Neural progenitor cell (in vitro differentiated cells): ENCODE measurements around the gene DTD1. TPM values are rescaled to one million over a fixed set of nuclear protein-coding genes. Genes with fewer than 3 reads are reported as not detected.

Experiments
- DNase-seq: peaks from one replicate; pipeline ENCODE4 v3.0.0-alpha.2; 2016; ENCODE audit warnings: low spot score
- H2AFZ ChIP-seq: fragments of 200-600 bp; sonication (generic); replicated peaks from 2 replicates; pipeline ENCODE4 v1.6.1; 2016; ENCODE audit warnings: antibody characterized with exemption
- H3F3A ChIP-seq: fragments of 200-600 bp; sonication (generic); 2 replicates; pipeline ENCODE4 v1.6.1; 2016; ENCODE audit warnings: antibody characterized with exemption, low read depth
- H3K27ac ChIP-seq: fragments of 200-600 bp; sonication (generic); 2 replicates; pipeline ENCODE4 v1.5.1; 2016; ENCODE audit warnings: mild to moderate bottlenecking
- H3K27me3 ChIP-seq: fragments of 200-600 bp; sonication (generic); 2 replicates; pipeline ENCODE4 v1.6.1; 2016; ENCODE audit warnings: mild to moderate bottlenecking, moderate library complexity
- H3K36me3 ChIP-seq: fragments of 200-600 bp; sonication (generic); 2 replicates; pipeline ENCODE4 v1.5.1; 2016
- H3K4me1 ChIP-seq: fragments of 200-600 bp; sonication (generic); 2 replicates; pipeline ENCODE4 v1.6.1; 2016; ENCODE audit warnings: mixed run types
- H3K4me2 ChIP-seq: fragments of 200-600 bp; sonication (generic); 2 replicates; pipeline ENCODE4 v1.6.1; 2016
- H3K4me3 ChIP-seq: fragments of 200-600 bp; sonication (generic); 2 replicates; pipeline ENCODE4 v1.5.1; 2016
- H3K79me2 ChIP-seq: fragments of 200-600 bp; sonication (generic); 2 replicates; pipeline ENCODE4 v1.6.1; 2016; ENCODE audit warnings: low read depth
- H3K9ac ChIP-seq: fragments of 200-600 bp; sonication (generic); 2 replicates; pipeline ENCODE4 v1.6.1; 2016
- H3K9me3 ChIP-seq: fragments of 200-600 bp; sonication (generic); 2 replicates; pipeline ENCODE4 v1.5.1; 2016; ENCODE audit warnings: low read depth
- H4K20me1 ChIP-seq: fragments of 200-600 bp; sonication (generic); 2 replicates; pipeline ENCODE4 v1.6.1; 2016; ENCODE audit warnings: low read depth
- H3K27ac Mint-ChIP-seq: 3 replicates; pipeline ENCODE4 v1.8.0; 2021; ENCODE audit warnings: mixed read lengths
- H3K27me3 Mint-ChIP-seq: 2 replicates; pipeline ENCODE4 v1.8.0; 2022; ENCODE audit warnings: low read depth, mild to moderate bottlenecking, inconsistent platforms, moderate library complexity, mixed read lengths; ENCODE audit not compliant: insufficient read depth
- H3K36me3 Mint-ChIP-seq: 3 replicates; pipeline ENCODE4 v1.8.0; 2021; ENCODE audit warnings: mixed read lengths
- H3K4me1 Mint-ChIP-seq: 3 replicates; pipeline ENCODE4 v1.8.0; 2021; ENCODE audit warnings: mixed read lengths
- H3K4me3 Mint-ChIP-seq: 3 replicates; pipeline ENCODE4 v1.8.0; 2021; ENCODE audit warnings: mild to moderate bottlenecking, moderate library complexity, mixed read lengths
- H3K9me3 Mint-ChIP-seq: 3 replicates; pipeline ENCODE4 v1.8.0; 2020; ENCODE audit warnings: mixed read lengths
- EZH2 ChIP-seq: fragments of 200-600 bp; sonication (generic); IDR thresholded peaks from 2 replicates; pipeline ENCODE4 v1.6.1; 2017; ENCODE audit warnings: antibody characterized with exemption, mild to moderate bottlenecking, moderate library complexity
- EZH2phosphoT487 ChIP-seq: fragments of 200-600 bp; sonication (generic); IDR thresholded peaks from 2 replicates; pipeline ENCODE4 v1.6.1; 2017; ENCODE audit warnings: antibody characterized with exemption
- total RNA-seq: library from RNA; depleted of rRNA; stranded (reverse); fragments of >200 nt; gene quantifications from 2 replicates; pipeline ENCODE4 v1.2.3, GENCODE V29; 2015; ENCODE audit warnings: low replicate concordance
- TF ChIP-seq, protein P1 (sequence below): fragments of 200-600 bp; sonication (generic); IDR thresholded peaks from 2 replicates; pipeline ENCODE4 v1.5.1; 2017; ENCODE audit warnings: antibody characterized with exemption, mild to moderate bottlenecking

DTD1 gene
- total RNA-seq, 1 donor from 2014 or later, result 92.6 TPM

GRCh38 chr20:18650224-18650623 lies 62.4 kb downstream of the DTD1 start:
- H3K27me3 Mint-ChIP-seq, result peaks cover 2% of the 10 kb centered on the region
- Histone ChIP-seq H3K79me2 (no peaks in the 10 kb centered on the region), H3K9ac (no peak overlapping the region), H3K36me3 (no peaks in the 10 kb centered on the region), H3F3A (no peaks in the 10 kb centered on the region), H4K20me1 (peaks cover 8% of the 10 kb centered on the region), H3K4me3 (no peak overlapping the region), H3K27me3 (no peaks in the 10 kb centered on the region), H3K27ac (no peak overlapping the region), H2AFZ (no peak overlapping the region), H3K4me1 (peaks cover 10% of the 10 kb centered on the region), H3K9me3 (no peaks in the 10 kb centered on the region), H3K4me2 (no peak overlapping the region)
- H3K36me3 Mint-ChIP-seq, result no peaks in the 10 kb centered on the region
- no peak overlapping the region for H3K27ac Mint-ChIP-seq
- no peak for DNase-seq
- no peaks in the 10 kb centered on the region for H3K9me3 Mint-ChIP-seq
- TF ChIP-seq EZH2phosphoT487 (no peak), EZH2 (no peak)
- TF ChIP-seq, protein P1, sequence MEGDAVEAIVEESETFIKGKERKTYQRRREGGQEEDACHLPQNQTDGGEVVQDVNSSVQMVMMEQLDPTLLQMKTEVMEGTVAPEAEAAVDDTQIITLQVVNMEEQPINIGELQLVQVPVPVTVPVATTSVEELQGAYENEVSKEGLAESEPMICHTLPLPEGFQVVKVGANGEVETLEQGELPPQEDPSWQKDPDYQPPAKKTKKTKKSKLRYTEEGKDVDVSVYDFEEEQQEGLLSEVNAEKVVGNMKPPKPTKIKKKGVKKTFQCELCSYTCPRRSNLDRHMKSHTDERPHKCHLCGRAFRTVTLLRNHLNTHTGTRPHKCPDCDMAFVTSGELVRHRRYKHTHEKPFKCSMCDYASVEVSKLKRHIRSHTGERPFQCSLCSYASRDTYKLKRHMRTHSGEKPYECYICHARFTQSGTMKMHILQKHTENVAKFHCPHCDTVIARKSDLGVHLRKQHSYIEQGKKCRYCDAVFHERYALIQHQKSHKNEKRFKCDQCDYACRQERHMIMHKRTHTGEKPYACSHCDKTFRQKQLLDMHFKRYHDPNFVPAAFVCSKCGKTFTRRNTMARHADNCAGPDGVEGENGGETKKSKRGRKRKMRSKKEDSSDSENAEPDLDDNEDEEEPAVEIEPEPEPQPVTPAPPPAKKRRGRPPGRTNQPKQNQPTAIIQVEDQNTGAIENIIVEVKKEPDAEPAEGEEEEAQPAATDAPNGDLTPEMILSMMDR, result no peak
- no peak overlapping the region for H3K4me3 Mint-ChIP-seq
- peaks cover 17% of the 10 kb centered on the region for H3K4me1 Mint-ChIP-seq

DNA sequence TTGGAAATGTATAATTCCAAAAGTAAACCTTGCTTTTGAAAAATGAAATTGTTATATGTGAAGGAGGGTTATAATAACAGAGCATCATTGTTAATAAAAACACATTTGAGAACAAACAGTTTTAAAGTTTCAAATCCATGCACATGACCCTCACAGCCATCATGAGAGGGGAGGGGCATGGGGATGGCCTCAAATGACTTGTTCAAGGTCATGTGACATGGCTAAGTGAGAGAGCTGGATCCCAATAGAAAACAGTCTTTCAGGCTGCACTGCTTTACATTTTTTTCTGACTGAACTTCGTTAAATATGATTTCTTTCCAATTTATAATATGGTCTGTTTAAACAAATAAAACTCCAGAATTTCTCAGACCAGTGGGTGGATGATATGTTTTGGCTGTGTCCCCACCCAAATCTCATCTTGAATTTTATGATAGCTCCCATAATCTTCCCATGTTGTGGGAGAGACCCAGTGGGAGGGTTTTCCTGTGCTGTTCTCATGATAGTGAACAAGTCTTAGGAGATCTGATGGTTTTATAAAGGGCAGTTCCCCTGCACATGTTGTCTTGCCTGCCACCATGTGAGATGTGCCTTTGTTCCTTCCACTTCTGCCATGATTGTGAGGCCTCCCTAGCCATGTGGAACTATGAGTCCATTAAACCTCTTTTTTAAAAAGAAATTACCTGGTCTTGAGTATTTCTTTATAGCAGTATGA lies 66.0 kb downstream of the DTD1 start:
- Mint-ChIP-seq H3K27me3 (no peaks in the 10 kb centered on the region), H3K27ac (no peak overlapping the region), H3K4me1 (peaks cover 6% of the 10 kb centered on the region), H3K9me3 (no peaks in the 10 kb centered on the region), H3K36me3 (no peaks in the 10 kb centered on the region), H3K4me3 (no peak overlapping the region)
- Histone ChIP-seq H3K79me2 (no peaks in the 10 kb centered on the region), H3K9me3 (no peaks in the 10 kb centered on the region), H3F3A (no peaks in the 10 kb centered on the region), H4K20me1 (no peaks in the 10 kb centered on the region), H3K36me3 (no peaks in the 10 kb centered on the region), H2AFZ (no peak overlapping the region), H3K27ac (no peak overlapping the region), H3K4me1 (no peaks in the 10 kb centered on the region), H3K4me2 (no peak overlapping the region), H3K27me3 (no peaks in the 10 kb centered on the region), H3K4me3 (no peak overlapping the region), H3K9ac (no peak overlapping the region)
- TF ChIP-seq, protein P1, result no peak
- no peak for TF ChIP-seq EZH2
- TF ChIP-seq EZH2phosphoT487, result no peak
- DNase-seq, result no peak

- Histone ChIP-seq H3K4me1 (no peaks in the 10 kb centered on the region), H4K20me1 (no peaks in the 10 kb centered on the region), H3K4me3 (no peak overlapping the region), H3K9me3 (no peaks in the 10 kb centered on the region), H2AFZ (no peak overlapping the region), H3K79me2 (no peaks in the 10 kb centered on the region), H3F3A (no peaks in the 10 kb centered on the region), H3K9ac (no peak overlapping the region), H3K36me3 (no peaks in the 10 kb centered on the region), H3K27me3 (no peaks in the 10 kb centered on the region), H3K4me2 (no peak overlapping the region), H3K27ac (no peak overlapping the region)
- no peak for DNase-seq
- Mint-ChIP-seq H3K27ac (no peak overlapping the region), H3K9me3 (no peaks in the 10 kb centered on the region), H3K4me3 (no peak overlapping the region), H3K4me1 (peaks cover 6% of the 10 kb centered on the region), H3K27me3 (no peaks in the 10 kb centered on the region), H3K36me3 (no peaks in the 10 kb centered on the region)
- TF ChIP-seq EZH2phosphoT487 (no peak), EZH2 (no peak)
- TF ChIP-seq, protein P1, result no peak
Measured at GRCh38 chr20:18654448-18654773, 66.6 kb downstream of the DTD1 start.
